ENCODE results near the gene IFT57. TPM values are rescaled to one million over a fixed set of nuclear protein-coding genes. Genes with fewer than 3 reads are reported as not detected.

The IFT57 gene
- total and polyA plus RNA-seq, 9 of the 15 experiments (the other 6 are each of a cell fraction or from before 2014, with no cell fraction given), result 1.5 to 20.1 (median 9.9) TPM

DNA sequence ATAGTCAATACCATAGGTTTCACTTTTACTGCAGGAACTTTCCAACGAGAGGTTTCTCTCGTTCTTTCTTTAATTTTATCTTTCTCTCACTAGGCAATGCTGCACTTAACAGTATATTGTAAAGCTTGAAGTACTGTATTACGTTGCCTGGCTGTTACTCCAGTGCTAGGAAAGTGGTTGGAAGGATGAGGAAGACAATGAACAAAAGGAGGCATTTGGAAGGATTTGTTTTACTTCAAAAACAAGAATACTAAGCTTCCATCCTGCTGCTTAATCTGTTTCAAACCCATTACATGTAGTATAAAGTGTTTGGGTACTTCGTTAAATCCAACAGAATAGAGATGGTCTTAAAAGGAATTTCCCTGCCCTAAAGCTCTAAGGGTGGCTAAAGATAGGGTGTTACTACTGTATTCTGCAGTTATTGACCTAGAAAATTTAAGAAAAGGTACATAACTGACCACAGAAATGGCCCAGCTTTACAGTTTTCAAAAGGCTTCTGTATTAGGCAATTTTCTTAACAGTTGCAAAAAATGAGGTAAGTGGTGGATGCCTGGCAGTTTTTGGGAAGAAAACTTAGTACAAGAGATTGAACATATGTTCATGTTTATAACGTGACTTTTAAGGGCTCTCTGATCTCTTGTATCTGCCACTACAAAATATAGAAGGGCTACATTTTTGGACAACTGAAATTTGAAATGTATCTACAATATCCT lies 785 bp upstream of the IFT57 start:
- H3K9ac ChIP-seq (ENCODE audit: insufficient read depth in 1 of 2, low read depth in 2 of 2, low read length in 2 of 2), result peak overlapping the region in 1 of 2 experiments; percentile 66; a peak in 2 of 4 replicates
- no peaks in the 10 kb centered on the region for H3K27me3 ChIP-seq (ENCODE audit: control insufficient read depth in 2 of 2, insufficient read depth in 2 of 2, low read length in 2 of 2)
- peak overlapping the region; percentile 95 for H2AFZ ChIP-seq (ENCODE audit: low read depth, low read length)
- H3K9me1 ChIP-seq (ENCODE audit: control insufficient read depth, insufficient read depth, low read length), result no peaks in the 10 kb centered on the region
- ChIA-PET CTCF (ENCODE audit: low intra/inter-chr PET ratio) (no interaction called here), POLR2A (interaction anchor here (0.6 to 1.0 kb wide), 3 partner anchors 78 to 187 kb away, joined by 3 read pairs; no protein-coding TSS in a partner anchor)
- TF ChIP-seq ZNF766 (CRISPR knock-in tag; conservative IDR thresholded peaks at IDR 0.05) (peak; percentile 59; the same call in 1 of the 2 replicates), NELFE (IDR thresholded peaks at IDR 0.05; ENCODE audit: insufficient read depth, insufficient read length) (no peak), CBX8 (IDR thresholded peaks at IDR 0.05; ENCODE audit: borderline replicate concordance, extremely low read depth, low read depth, low read length, poor library complexity, severe bottlenecking) (no peak)
- peak in 1 of 4 experiments; percentile 14 for DNase-seq (ENCODE audit: extremely low read depth in 1 of 4, low spot score in 3 of 4)
- peak overlapping the region; percentile 63; the same call in 2 of the 3 replicates for H3K27ac ChIP-seq (ENCODE audit: extremely low read depth, low read depth, low read length)
- intact Hi-C loops (cut with micrococcal nuclease), result no loop called here
- peak; percentile 26 for ATAC-seq
- no peaks in the 10 kb centered on the region for H3K36me3 ChIP-seq (ENCODE audit: control insufficient read depth, insufficient read depth, low read length)
- H3K79me2 ChIP-seq (ENCODE audit: control insufficient read depth, insufficient read depth, low read length), result no peaks in the 10 kb centered on the region
- H3K4me3 ChIP-seq, result peak overlapping the region; percentile 66
- in situ Hi-C loops (cut with MboI), result no loop called here
- TSS peak; percentile 92 for BruUV-seq (replicated peaks)
- H3K4me1 ChIP-seq (replicated peaks in 1 of 2; ENCODE audit: control insufficient read depth in 2 of 2, insufficient read depth in 2 of 2, low read length in 2 of 2), result peaks cover 4 to 6% of the 10 kb centered on the region in 2 experiments; a peak in 2 of 5 replicates
- H3K4me2 ChIP-seq (ENCODE audit: insufficient read depth, low read length), result peak overlapping the region; percentile 85
- H3K9me3 ChIP-seq (replicated peaks; ENCODE audit: control insufficient read depth, insufficient read depth, low read depth, low read length), result no peaks in the 10 kb centered on the region
- WGBS (ENCODE audit: insufficient coverage, low coverage, missing lambda C conversion rate), result 0% methylated on average over 5 of the region's 5 CpGs
- H4K20me1 ChIP-seq (replicated peaks; ENCODE audit: control insufficient read depth, insufficient read depth, low read length), result no peaks in the 10 kb centered on the region
- peak; percentile 68 for FAIRE-seq

DNA sequence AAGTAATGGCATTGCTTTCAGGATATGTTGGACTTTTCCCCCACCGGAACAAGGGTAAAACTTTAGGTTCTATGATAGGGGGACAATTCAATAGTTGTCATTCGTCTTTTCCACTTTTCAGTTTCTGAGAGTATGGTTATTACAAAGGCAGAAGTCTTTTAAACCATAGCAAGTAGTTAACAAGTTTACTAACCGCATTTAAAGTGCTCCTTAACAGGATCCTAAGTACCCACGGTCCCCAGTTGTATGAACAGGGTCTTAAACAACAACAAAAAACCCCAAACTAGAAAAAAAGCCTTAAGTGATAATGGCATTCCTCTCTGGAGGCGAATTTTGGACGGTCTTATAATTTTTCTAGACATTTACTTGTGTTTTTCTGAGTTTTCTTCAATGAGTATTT lies 831 bp downstream of the IFT57 start:
- DNase-seq (ENCODE audit: extremely low read depth in 1 of 4, low spot score in 3 of 4) (no peak), FAIRE-seq (no peak), ATAC-seq (no peak)
- no peaks in the 10 kb centered on the region for H3K9me1 ChIP-seq (ENCODE audit: control insufficient read depth, insufficient read depth, low read length)
- intact Hi-C loops (cut with micrococcal nuclease), result no loop called here
- POLR2A ChIA-PET, result interaction anchor here (1.2 kb wide), 1 partner anchor 32 kb away, joined by 3 read pairs; no protein-coding TSS in a partner anchor
- BruUV-seq (replicated peaks), result no TSS peak
- TF ChIP-seq POLR2G (IDR thresholded peaks at IDR 0.05; ENCODE audit: low read depth, low read length), result no peak
- TF ChIP-seq, protein P1, sequence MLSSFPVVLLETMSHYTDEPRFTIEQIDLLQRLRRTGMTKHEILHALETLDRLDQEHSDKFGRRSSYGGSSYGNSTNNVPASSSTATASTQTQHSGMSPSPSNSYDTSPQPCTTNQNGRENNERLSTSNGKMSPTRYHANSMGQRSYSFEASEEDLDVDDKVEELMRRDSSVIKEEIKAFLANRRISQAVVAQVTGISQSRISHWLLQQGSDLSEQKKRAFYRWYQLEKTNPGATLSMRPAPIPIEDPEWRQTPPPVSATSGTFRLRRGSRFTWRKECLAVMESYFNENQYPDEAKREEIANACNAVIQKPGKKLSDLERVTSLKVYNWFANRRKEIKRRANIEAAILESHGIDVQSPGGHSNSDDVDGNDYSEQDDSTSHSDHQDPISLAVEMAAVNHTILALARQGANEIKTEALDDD (IDR thresholded peaks at IDR 0.05), result 0 out of 2 replicates have a peak, but pooled peaks have one; percentile 24
- no peak for TF ChIP-seq FOXM1 (IDR thresholded peaks at IDR 0.05; ENCODE audit: low read depth)
- TF ChIP-seq FOXM1 (CRISPR knock-in tag; IDR thresholded peaks at IDR 0.05; ENCODE audit: low read depth), result no peak
- no peaks in the 10 kb centered on the region for H3K27me3 ChIP-seq (ENCODE audit: control insufficient read depth in 2 of 2, insufficient read depth in 2 of 2, low read length in 2 of 2)
- peak overlapping the region; percentile 85 for H3K4me2 ChIP-seq (ENCODE audit: insufficient read depth, low read length)
- 13% methylated on average over 6 of the region's 6 CpGs for WGBS (ENCODE audit: insufficient coverage, low coverage, missing lambda C conversion rate)
- in situ Hi-C loops (cut with MboI), result no loop called here
- H3K9ac ChIP-seq (ENCODE audit: insufficient read depth in 1 of 2, low read depth in 2 of 2, low read length in 2 of 2), result peak overlapping the region in 1 of 2 experiments; percentile 66; a peak in 2 of 4 replicates
- peak overlapping the region; percentile 95 for H2AFZ ChIP-seq (ENCODE audit: low read depth, low read length)
- CTCF ChIA-PET (ENCODE audit: low intra/inter-chr PET ratio), result no interaction called here
- H3K9me3 ChIP-seq (replicated peaks; ENCODE audit: control insufficient read depth, insufficient read depth, low read depth, low read length), result no peaks in the 10 kb centered on the region
- peaks cover 4 to 6% of the 10 kb centered on the region in 2 experiments; a peak in 2 of 5 replicates for H3K4me1 ChIP-seq (replicated peaks in 1 of 2; ENCODE audit: control insufficient read depth in 2 of 2, insufficient read depth in 2 of 2, low read length in 2 of 2)
- no peaks in the 10 kb centered on the region for H3K79me2 ChIP-seq (ENCODE audit: control insufficient read depth, insufficient read depth, low read length)
- H3K4me3 ChIP-seq, result peak overlapping the region; percentile 66
- H3K27ac ChIP-seq (ENCODE audit: extremely low read depth, low read depth, low read length), result no peak overlapping the region
- H3K36me3 ChIP-seq (ENCODE audit: control insufficient read depth, insufficient read depth, low read length), result no peaks in the 10 kb centered on the region
- H4K20me1 ChIP-seq (replicated peaks; ENCODE audit: control insufficient read depth, insufficient read depth, low read length), result no peaks in the 10 kb centered on the region
